PC-3 (cell line): Measurements from ENCODE around the gene TRPM2. TPM values are rescaled to one million over a fixed set of nuclear protein-coding genes. Genes with fewer than 3 reads are reported as not detected.

Experiments used
- ATAC-seq: fragments of 200-7000 bp; cut with Tn5 transposase; 2 replicates; pipeline ENCODE4 v1.9.1; 2020; ENCODE audit warnings: mild to moderate bottlenecking, moderate library complexity
- BruUV-seq: library from RNA; stranded (reverse); fragments of 400-500 nt; replicated peaks from 2 replicates; lab custom pipeline; 2021; lab: Mats Ljungman, UMichigan
- CTCF ChIA-PET: fragments of 300-600 bp; sonication (Branson Sonifier 250); formaldehyde crosslinking; loops from one replicate; lab custom pipeline; 2022; ENCODE audit warnings: antibody characterized with exemption; lab: Charles Lee
- POLR2A ChIA-PET: fragments of 300-600 bp; sonication (Branson Sonifier 250); formaldehyde crosslinking; loops from one replicate; lab custom pipeline; 2022; ENCODE audit warnings: antibody characterized with exemption; ENCODE audit not compliant: unreplicated experiment; lab: Charles Lee
- DNase-seq: peaks from one replicate; pipeline ENCODE4 v3.0.0-alpha.2; 2015
- H2AFZ ChIP-seq: fragments of 300-600 bp; sonication (generic); 2 replicates; pipeline ENCODE4 v1.6.0; 2016; ENCODE audit warnings: antibody characterized with exemption, low read length
- H3F3A ChIP-seq: fragments of 300-600 bp; sonication (generic); one replicate; pipeline ENCODE4 v1.6.0; 2017; ENCODE audit warnings: antibody characterized with exemption, low read length, control low read depth, mild to moderate bottlenecking; ENCODE audit not compliant: unreplicated experiment
- H3K27ac ChIP-seq: fragments of 300-600 bp; sonication (generic); 2 replicates; pipeline ENCODE4 v1.5.1; 2016; ENCODE audit warnings: mild to moderate bottlenecking, low read length
- H3K27me3 ChIP-seq: fragments of 300-600 bp; sonication (generic); 2 replicates; pipeline ENCODE4 v1.6.1; 2016; ENCODE audit warnings: low read length, mixed read lengths
- H3K36me3 ChIP-seq: fragments of 300-600 bp; sonication (generic); 2 replicates; pipeline ENCODE4 v1.6.1; 2016; ENCODE audit warnings: low read depth, mixed run types, low read length, mixed read lengths
- H3K4me1 ChIP-seq: fragments of 300-600 bp; sonication (generic); 2 replicates; pipeline ENCODE4 v1.5.1; 2016; ENCODE audit warnings: low read length; ENCODE audit not compliant: insufficient read depth
- H3K4me2 ChIP-seq: fragments of 300-600 bp; sonication (generic); 2 replicates; pipeline ENCODE4 v1.6.0; 2016; ENCODE audit warnings: low read length
- H3K4me3 ChIP-seq: fragments of 300-600 bp; sonication (generic); 2 replicates; pipeline ENCODE4 v1.5.1; 2016; ENCODE audit warnings: mild to moderate bottlenecking, low read length, mixed read lengths
- H3K79me2 ChIP-seq: fragments of 300-600 bp; sonication (generic); 2 replicates; pipeline ENCODE4 v1.6.1; 2017; ENCODE audit warnings: low read length, mixed read lengths
- H3K9ac ChIP-seq: fragments of 300-600 bp; sonication (generic); 2 replicates; pipeline ENCODE4 v1.6.0; 2016; ENCODE audit warnings: mild to moderate bottlenecking, low read length
- H3K9me2 ChIP-seq: fragments of 300-600 bp; sonication (generic); replicated peaks from 2 replicates; pipeline ENCODE4 v1.6.1; 2016; ENCODE audit warnings: mixed run types, low read length, mixed read lengths
- H3K9me3 ChIP-seq: fragments of 300-600 bp; sonication (generic); 2 replicates; pipeline ENCODE4 v1.6.1; 2016; ENCODE audit warnings: low read length, mixed read lengths
- H4K20me1 ChIP-seq: fragments of 300-600 bp; sonication (generic); 2 replicates; pipeline ENCODE4 v1.6.1; 2016; ENCODE audit warnings: low read length, mixed read lengths
- CTCF ChIP-seq: fragments of 300-600 bp; sonication (generic); conservative IDR thresholded peaks from 2 replicates; pipeline ENCODE4 v1.5.1; 2017; ENCODE audit warnings: antibody characterized with exemption, low read depth, mild to moderate bottlenecking, low read length
- EZH2 ChIP-seq: fragments of 300-600 bp; sonication (generic); IDR thresholded peaks from one replicate; pipeline ENCODE4 v1.6.1; 2017; ENCODE audit warnings: antibody characterized with exemption, mild to moderate bottlenecking, low read length; ENCODE audit not compliant: unreplicated experiment
- EZH2phosphoT487 ChIP-seq: fragments of 300-600 bp; sonication (generic); IDR thresholded peaks from 2 replicates; pipeline ENCODE4 v1.6.1; 2018; ENCODE audit warnings: mild to moderate bottlenecking, antibody characterized with exemption, low read length, borderline replicate concordance
- intact Hi-C: fragments of 100-400 bp; cut with micrococcal nuclease; formaldehyde crosslinking; loops from 2 replicates; pipeline ENCODE4 v1.9.0; 2023
- total RNA-seq: library from RNA; depleted of rRNA; stranded (reverse); fragments of >200 nt; gene quantifications from 2 replicates; pipeline ENCODE4 v1.2.3, GENCODE V29; 2014

TRPM2 gene
- total RNA-seq, 1 experiment from 2014 or later = 50.0 TPM

DNA sequence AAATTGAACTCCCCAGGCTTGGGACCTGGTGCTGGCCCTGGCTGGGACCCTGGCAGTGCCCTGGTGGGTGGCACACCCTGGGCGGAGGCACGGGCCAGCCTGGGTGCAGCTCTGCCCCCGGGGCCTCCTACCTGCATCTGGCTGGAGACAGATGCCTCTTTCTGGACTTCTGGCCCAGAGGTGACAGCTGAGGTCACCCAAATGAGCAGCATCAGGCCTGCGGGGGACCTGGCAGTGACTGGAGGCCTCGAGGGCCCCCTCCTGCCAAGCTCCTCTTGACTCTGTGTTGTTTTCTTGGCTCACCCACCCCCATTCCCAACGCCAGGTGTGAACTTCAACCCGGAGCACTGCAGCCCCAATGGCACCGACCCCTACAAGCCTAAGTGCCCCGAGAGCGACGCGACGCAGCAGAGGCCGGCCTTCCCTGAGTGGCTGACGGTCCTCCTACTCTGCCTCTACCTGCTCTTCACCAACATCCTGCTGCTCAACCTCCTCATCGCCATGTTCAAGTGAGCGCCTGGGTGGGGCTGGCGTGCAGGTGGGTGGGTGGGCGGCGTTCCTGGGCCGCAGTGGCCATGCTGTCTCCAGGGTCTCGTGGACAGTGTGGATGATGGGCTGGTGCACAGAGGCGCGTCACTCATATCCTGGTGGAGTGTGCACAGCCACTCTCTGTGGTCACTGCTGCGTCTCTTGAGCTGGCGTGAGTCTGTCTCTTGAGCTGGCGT, 60.3 kb downstream of the TRPM2 start:
- Histone ChIP-seq H3K79me2 (no peaks in the 10 kb centered on the region), H3K36me3 (no peaks in the 10 kb centered on the region), H2AFZ (no peak overlapping the region), H4K20me1 (no peaks in the 10 kb centered on the region), H3K9me2 (no peaks in the 10 kb centered on the region), H3K27me3 (peaks cover 8% of the 10 kb centered on the region; the same call in 1 of the 2 replicates), H3K27ac (no peak overlapping the region), H3K4me3 (no peak overlapping the region), H3F3A (no peaks in the 10 kb centered on the region), H3K9me3 (no peaks in the 10 kb centered on the region), H3K9ac (no peak overlapping the region), H3K4me2 (no peak overlapping the region), H3K4me1 (no peaks in the 10 kb centered on the region)
- no TSS peak for BruUV-seq
- CTCF ChIA-PET = no interaction called here
- DNase-seq = no peak
- POLR2A ChIA-PET = no interaction called here
- no peak for ATAC-seq
- TF ChIP-seq CTCF (no peak), EZH2phosphoT487 (no peak), EZH2 (no peak)
- intact Hi-C loops = no loop called here

DNA sequence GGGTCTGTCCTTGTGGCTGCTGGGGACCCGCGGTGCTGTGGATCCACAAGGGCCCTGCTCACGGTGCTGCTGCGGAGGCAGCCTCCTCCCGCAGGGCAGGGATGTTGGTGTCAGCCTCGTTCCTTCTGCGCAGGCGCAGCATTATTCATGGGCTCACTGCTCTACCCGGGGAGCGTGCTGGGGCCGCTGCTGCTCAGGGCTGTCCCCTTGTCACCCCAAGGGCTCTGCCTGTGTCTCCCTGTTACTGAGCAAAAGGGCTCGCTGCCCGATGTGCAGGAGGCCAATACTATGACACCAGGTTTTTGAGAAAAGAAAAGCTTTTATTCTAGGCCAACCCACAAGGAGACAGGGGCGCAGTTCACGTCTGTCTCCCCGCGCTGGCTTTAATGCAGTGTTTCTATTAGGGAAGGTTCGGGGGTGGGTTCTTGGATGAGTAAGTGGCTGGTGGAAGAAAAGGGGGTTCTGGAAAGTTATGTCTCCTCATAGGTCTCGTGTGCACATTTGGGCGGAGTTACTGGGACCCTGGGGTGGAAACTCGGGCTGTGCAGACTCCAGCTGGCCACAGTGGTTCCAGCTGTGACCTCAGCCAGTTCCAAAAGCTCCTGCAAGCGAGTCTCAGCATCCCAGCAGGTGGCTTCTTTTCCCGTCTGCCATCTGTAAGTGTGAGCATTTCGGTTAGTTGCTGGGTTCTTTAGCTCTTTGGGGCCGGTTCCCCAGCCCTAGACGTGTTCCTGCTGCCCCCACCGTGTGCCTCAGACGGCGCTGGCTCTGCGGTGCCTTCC, 61.1 kb downstream of the TRPM2 start:
- no TSS peak for BruUV-seq
- POLR2A ChIA-PET = no interaction called here
- intact Hi-C loops = no loop called here
- Histone ChIP-seq H3K4me3 (no peak overlapping the region), H4K20me1 (no peaks in the 10 kb centered on the region), H3K79me2 (no peaks in the 10 kb centered on the region), H2AFZ (no peak overlapping the region), H3K27me3 (peaks cover 8% of the 10 kb centered on the region; the same call in 1 of the 2 replicates), H3K36me3 (no peaks in the 10 kb centered on the region), H3K9me2 (no peaks in the 10 kb centered on the region), H3F3A (no peaks in the 10 kb centered on the region), H3K4me2 (no peak overlapping the region), H3K9ac (no peak overlapping the region), H3K4me1 (no peaks in the 10 kb centered on the region), H3K27ac (no peak overlapping the region), H3K9me3 (no peaks in the 10 kb centered on the region)
- DNase-seq = no peak
- no peak for TF ChIP-seq EZH2phosphoT487
- TF ChIP-seq CTCF = no peak
- no peak for TF ChIP-seq EZH2
- CTCF ChIA-PET = no interaction called here
- ATAC-seq = no peak
